Adrenal gland (tissue), 12 donors: ENCODE results near the gene NAPSA. TPM values are rescaled to one million over a fixed set of nuclear protein-coding genes. Genes with fewer than 3 reads are reported as not detected.

Experiments used
- DNase-seq, 7 donors: peaks; one replicate each; pipeline ENCODE4 v3.0.0-alpha.2; 2019 to 2020
- H3K27ac ChIP-seq, 5 donors: fragments of 200-600 bp; sonication (generic) in 4 of 5; 1 replicate in 3 of 5; 2 replicates in 2 of 5; pipeline versions ENCODE4 v1.5.1 to v1.8.0; 2016 to 2020; ENCODE audit warnings: mild to moderate bottlenecking in 1 of 5
- H3K27me3 ChIP-seq: fragments of 200-600 bp; 2 replicates; pipeline ENCODE4 v1.8.0; 2021
- H3K36me3 ChIP-seq, 2 donors: fragments of 200-600 bp; replicated peaks in 1 of 2; 1 replicate in 1 of 2; 2 replicates in 1 of 2; pipeline versions ENCODE4 v1.5.1 to v1.8.0; 2018 to 2022
- H3K4me1 ChIP-seq, 2 donors: fragments of 200-600 bp; replicated peaks in 1 of 2; 1 replicate in 1 of 2; 2 replicates in 1 of 2; pipeline versions ENCODE4 v1.5.1 to v1.8.0; 2018 to 2021
- H3K4me3 ChIP-seq, 4 donors: fragments of 200-600 bp; sonication (generic) in 3 of 4; one replicate each; pipeline ENCODE4 v1.5.1; 2016 to 2018
- H3K9me3 ChIP-seq, 3 donors: fragments of 200-600 bp; sonication (generic) in 1 of 3; replicated peaks in 1 of 3; 1 replicate in 2 of 3; 2 replicates in 1 of 3; pipeline versions ENCODE4 v1.5.1 to v1.8.0; 2016 to 2021
- POLR2A ChIP-seq, 2 donors: fragments of 450-650 bp; IDR thresholded peaks; one replicate each; pipeline ENCODE4 v1.6.1; 2017; ENCODE audit warnings: antibody characterized with exemption in 2 of 2, mild to moderate bottlenecking in 2 of 2, moderate library complexity in 1 of 2
- WGBS, 4 donors: extraction: QIAGEN DNeasy Blood & Tissue Kit in 2 of 4; methylation state at CpG; one replicate each; pipeline versions ENCODE4 v1.1.5 to v1.1.7; 2013 to 2017; 5-methylcytosine and 5-hydroxymethylcytosine counted together
- intact Hi-C, 2 donors: fragments of 100-400 bp; cut with DNase I; formaldehyde crosslinking; loops; one replicate each; pipeline versions ENCODE4 v1.14.1 to v1.15.0; 2022 to 2023
- polyA plus RNA-seq, 3 donors: library from polyadenylated mRNA; stranded (reverse); fragments of 200-250 nt in 2 of 3; fragments of 350-450 nt in 1 of 3; fragmentation: Illumina TruSeq in 1 of 3; extraction: RNeasy Lipid Tissue Mini Kit (QIAGEN cat#74804) in 1 of 3; gene quantifications; one replicate each; pipeline ENCODE4 v1.2.3, GENCODE V29; 2013 to 2014
- total RNA-seq, 9 donors: library from RNA; depleted of rRNA in 4 of 9; stranded (reverse); fragments of >200 nt in 4 of 9; fragments of 120-200 nt in 1 of 9; fragmentation: NEBNext Ultra II Directional in 1 of 9; extraction: Animal tissue kit (Norgen Biotek cat#: 25700) in 1 of 9; gene quantifications; one replicate each; pipeline versions ENCODE4 v1.1.0 to v1.2.4, GENCODE V29; 2013 to 2023
- TF ChIP-seq, protein P1 (sequence below), 6 experiments: fragments of 450-650 bp in 4 of 6; fragments of 200-600 bp in 2 of 6; sonication (generic) in 1 of 6; IDR thresholded peaks; 1 replicate in 5 of 6; 2 replicates in 1 of 6; pipeline versions ENCODE4 v1.5.1 to v1.8.0; 2016 to 2021; ENCODE audit warnings: antibody characterized with exemption in 6 of 6, mild to moderate bottlenecking in 2 of 6, moderate library complexity in 1 of 6
- donor health status: healthy with polysubstance abuse.
- donor health status: Bipolar disorder and iron deficiency.
- donor health status: DM: yes; HTN: yes; CAD: no.
- donor health status: DM: no; HTN: no; CAD: no.
- donor health status: DM: no; HTN: no; CAD: no.
- donor health status: DM: yes; HTN: yes; CAD: no.

The NAPSA gene
- total and polyA plus RNA-seq, 12 donors: 0.14 to 4.5 (median 0.67) TPM; not detected in 3

DNA sequence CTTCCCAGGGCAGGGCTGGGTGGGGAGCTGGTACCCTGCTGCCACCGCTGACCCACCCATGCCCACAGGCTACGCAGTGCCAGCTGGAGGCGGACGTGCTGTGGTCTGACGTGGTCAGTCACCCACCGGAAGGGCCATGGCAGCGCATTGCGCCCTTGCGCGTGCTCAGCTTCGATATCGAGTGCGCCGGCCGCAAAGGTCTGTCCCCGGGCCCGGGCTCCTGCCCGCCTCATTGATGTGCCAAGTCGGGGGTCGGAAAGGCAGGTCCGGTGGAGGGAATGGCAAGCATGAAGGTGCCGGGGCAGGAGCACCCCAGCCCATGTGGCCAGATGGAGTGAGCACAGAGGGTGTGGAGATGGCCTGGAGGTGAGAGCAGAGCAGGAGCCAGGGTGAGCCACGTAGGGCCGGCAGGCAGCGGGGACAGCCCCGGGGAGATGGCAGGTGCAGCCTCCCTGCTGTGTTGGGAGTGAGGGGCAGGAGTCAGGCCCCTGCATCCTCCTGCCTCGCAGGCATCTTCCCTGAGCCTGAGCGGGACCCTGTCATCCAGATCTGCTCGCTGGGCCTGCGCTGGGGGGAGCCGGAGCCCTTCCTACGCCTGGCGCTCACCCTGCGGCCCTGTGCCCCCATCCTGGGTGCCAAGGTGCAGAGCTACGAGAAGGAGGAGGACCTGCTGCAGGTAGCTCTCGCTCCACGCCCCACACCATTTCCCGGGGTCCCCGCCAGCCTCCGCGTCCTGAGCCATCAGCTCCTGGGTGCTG is 37.3 kb upstream of the NAPSA start:
- H3K4me1 ChIP-seq: no peaks in the 10 kb centered on the region
- H3K9me3 ChIP-seq: no peaks in the 10 kb centered on the region
- WGBS, 4 donors: 93 to 97% (median 96%) methylated on average over 24 to 41 of the region's 41 CpGs
- H3K27ac ChIP-seq: no peak overlapping the region
- H3K36me3 ChIP-seq: no peaks in the 10 kb centered on the region
- no peaks in the 10 kb centered on the region for H3K27me3 ChIP-seq
- TF ChIP-seq, protein P1, sequence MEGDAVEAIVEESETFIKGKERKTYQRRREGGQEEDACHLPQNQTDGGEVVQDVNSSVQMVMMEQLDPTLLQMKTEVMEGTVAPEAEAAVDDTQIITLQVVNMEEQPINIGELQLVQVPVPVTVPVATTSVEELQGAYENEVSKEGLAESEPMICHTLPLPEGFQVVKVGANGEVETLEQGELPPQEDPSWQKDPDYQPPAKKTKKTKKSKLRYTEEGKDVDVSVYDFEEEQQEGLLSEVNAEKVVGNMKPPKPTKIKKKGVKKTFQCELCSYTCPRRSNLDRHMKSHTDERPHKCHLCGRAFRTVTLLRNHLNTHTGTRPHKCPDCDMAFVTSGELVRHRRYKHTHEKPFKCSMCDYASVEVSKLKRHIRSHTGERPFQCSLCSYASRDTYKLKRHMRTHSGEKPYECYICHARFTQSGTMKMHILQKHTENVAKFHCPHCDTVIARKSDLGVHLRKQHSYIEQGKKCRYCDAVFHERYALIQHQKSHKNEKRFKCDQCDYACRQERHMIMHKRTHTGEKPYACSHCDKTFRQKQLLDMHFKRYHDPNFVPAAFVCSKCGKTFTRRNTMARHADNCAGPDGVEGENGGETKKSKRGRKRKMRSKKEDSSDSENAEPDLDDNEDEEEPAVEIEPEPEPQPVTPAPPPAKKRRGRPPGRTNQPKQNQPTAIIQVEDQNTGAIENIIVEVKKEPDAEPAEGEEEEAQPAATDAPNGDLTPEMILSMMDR (IDR thresholded peaks at IDR 0.05): no peak
- TF ChIP-seq POLR2A (IDR thresholded peaks at IDR 0.05): no peak
- H3K4me3 ChIP-seq: no peak overlapping the region
- DNase-seq: no peak
- intact Hi-C loops: no loop called here

- DNase-seq: no peak
- Histone ChIP-seq H3K4me1 (no peaks in the 10 kb centered on the region), H3K9me3 (no peaks in the 10 kb centered on the region), H3K4me3 (no peak overlapping the region), H3K27ac (no peak overlapping the region), H3K27me3 (no peaks in the 10 kb centered on the region), H3K36me3 (no peaks in the 10 kb centered on the region)
- intact Hi-C loops: no loop called here
- TF ChIP-seq POLR2A (IDR thresholded peaks at IDR 0.05): no peak
- TF ChIP-seq, protein P1 (IDR thresholded peaks at IDR 0.05): no peak
- 93 to 96% (median 94%) methylated on average over 28 to 48 of the region's 48 CpGs for WGBS, 4 donors
These were observed 36.4 kb upstream of the NAPSA start for GRCh38 chr19:50401605-50402450.

DNA sequence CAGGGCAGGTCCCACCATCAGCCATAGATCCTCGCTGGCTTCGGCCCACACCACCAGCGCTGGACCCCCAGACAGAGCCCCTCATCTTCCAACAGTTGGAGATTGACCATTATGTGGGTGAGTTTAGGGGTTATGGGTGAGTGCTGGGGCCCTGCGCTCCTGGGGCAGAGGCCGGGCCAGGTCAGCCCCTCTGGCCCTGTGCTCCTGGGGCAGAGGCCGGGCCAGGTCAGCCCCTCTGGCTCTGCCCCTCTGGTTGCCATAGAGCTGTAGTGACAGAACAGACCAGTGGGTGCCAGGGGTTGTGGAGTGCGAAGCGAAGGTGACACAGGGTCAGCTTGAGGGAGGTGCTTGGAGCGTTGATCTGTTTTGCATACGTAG is 33.9 kb upstream of the NAPSA start:
- 95 to 97% (median 96%) methylated on average over 7 to 10 of the region's 10 CpGs for WGBS, 4 donors
- H3K4me3 ChIP-seq: no peak overlapping the region
- intact Hi-C loops: no loop called here
- no peak for TF ChIP-seq POLR2A (IDR thresholded peaks at IDR 0.05)
- TF ChIP-seq, protein P1 (IDR thresholded peaks at IDR 0.05): no peak
- H3K27me3 ChIP-seq: no peaks in the 10 kb centered on the region
- DNase-seq: no peak
- H3K36me3 ChIP-seq: no peaks in the 10 kb centered on the region
- H3K9me3 ChIP-seq: no peaks in the 10 kb centered on the region
- no peaks in the 10 kb centered on the region for H3K4me1 ChIP-seq
- H3K27ac ChIP-seq: no peak overlapping the region

DNA sequence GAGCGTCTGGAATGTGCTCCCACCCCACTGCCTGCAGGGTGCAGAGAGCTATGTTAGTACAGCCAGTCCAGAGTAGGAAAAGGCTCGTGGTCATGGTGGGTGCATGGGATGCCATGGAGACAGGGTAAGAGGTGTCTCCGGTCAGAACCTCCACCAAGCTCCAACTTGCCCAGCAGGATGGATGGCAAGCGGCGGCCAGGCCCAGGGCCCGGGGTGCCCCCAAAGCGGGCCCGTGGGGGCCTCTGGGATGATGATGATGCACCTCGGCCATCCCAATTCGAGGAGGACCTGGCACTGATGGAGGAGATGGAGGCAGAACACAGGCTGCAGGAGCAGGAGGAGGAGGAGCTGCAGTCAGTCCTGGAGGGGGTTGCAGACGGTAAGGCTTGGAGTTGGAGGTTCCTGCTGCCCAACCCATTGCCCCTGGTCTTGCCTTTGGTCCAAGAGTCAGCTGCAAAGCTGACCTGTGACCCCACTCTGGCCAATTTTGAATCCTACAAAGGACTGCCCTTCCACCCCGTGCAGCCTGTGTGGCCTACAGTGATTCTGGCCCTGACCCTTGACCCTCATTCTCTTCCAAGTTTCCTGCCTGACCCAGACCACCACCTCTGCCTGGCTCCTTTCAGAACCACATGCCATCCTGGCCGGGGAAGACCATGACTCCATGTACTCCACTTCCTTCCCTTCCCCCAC is 33.4 kb upstream of the NAPSA start:
- no peak for DNase-seq
- intact Hi-C loops: no loop called here
- 87 to 94% (median 90%) methylated on average over 10 to 13 of the region's 13 CpGs for WGBS, 4 donors

More for the DNA sequence above, 33.4 kb upstream of the NAPSA start:
- Histone ChIP-seq H3K27me3 (no peaks in the 10 kb centered on the region), H3K36me3 (no peaks in the 10 kb centered on the region), H3K27ac (no peak overlapping the region), H3K4me3 (no peak overlapping the region), H3K4me1 (no peaks in the 10 kb centered on the region), H3K9me3 (no peaks in the 10 kb centered on the region)
- no peak for TF ChIP-seq POLR2A (IDR thresholded peaks at IDR 0.05)
- TF ChIP-seq, protein P1 (IDR thresholded peaks at IDR 0.05): no peak
